ENCODE data around the gene ARID1B.

GRCh38 chr6:157198425-157199279 is 421.5 kb downstream of the ARID1B start:
- TF ChIP-seq EP300 (IDR thresholded peaks at IDR 0.05; ENCODE audit: borderline replicate concordance in 1 of 2, control insufficient read depth in 1 of 2, low read depth in 2 of 2, low read length in 2 of 2) (no peak), CREM (IDR thresholded peaks at IDR 0.05; ENCODE audit: low read depth) (no peak), E4F1 (IDR thresholded peaks at IDR 0.05; ENCODE audit: borderline replicate concordance, partially characterized antibody) (no peak), MTA3 (IDR thresholded peaks at IDR 0.05; ENCODE audit: borderline replicate concordance, low read length) (no peak), CBFB (IDR thresholded peaks at IDR 0.05; ENCODE audit: low read depth) (no peak), USF2 (IDR thresholded peaks at IDR 0.05; ENCODE audit: borderline replicate concordance, low read depth, low read length) (no peak)

Measured in GM12878 (cell line).